ENCODE data around the gene ATP6V0E2. TPM values are rescaled to one million over a fixed set of nuclear protein-coding genes. Genes with fewer than 3 reads are reported as not detected.
"Not testable (repeated sequence)": the region's sequence is repeated elsewhere in the genome, so short reads cannot be mapped to it uniquely, and the experiment has no call there.

The ATP6V0E2 gene
- total RNA-seq, 1 donor from 2014 or later = 16.0 TPM

DNA sequence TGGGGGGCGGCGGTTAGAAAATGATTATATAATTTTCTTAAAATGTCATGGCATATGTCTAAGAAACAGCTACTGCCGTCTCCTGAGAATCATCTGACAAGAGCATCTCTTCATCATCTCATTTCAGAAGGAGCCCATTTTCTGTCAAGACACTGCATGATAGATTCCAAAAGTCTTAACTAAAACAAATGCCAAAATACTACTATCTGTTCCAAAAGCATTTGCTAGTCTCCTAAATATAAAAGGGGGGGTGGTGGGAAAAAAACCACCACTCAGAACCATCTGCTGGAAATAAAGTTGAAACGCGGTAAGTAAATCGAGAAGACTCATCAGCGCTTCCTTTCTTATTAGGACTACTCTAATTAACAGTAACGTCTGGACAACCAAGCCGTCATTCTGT is 36.5 kb downstream of the ATP6V0E2 start:
- not testable (repeated sequence) for FAIRE-seq; H3K4me1 ChIP-seq (ENCODE audit: insufficient read depth, low read length); H3K4me2 ChIP-seq (ENCODE audit: low read length); H3K9ac ChIP-seq (ENCODE audit: low read length); H4K20me1 ChIP-seq (ENCODE audit: insufficient read depth, low read length); H2AFZ ChIP-seq (ENCODE audit: low read depth, low read length); H3K4me3 ChIP-seq (ENCODE audit: insufficient read depth, low read depth, low read length); H3K9me3 Mint-ChIP-seq (ENCODE audit: unreplicated experiment); H3K79me2 ChIP-seq (ENCODE audit: insufficient read depth, low read length); DNase-seq (ENCODE audit: low read depth); H3K27ac Mint-ChIP-seq (ENCODE audit: unreplicated experiment); H3K36me3 Mint-ChIP-seq (ENCODE audit: low read depth, unreplicated experiment); H3K4me3 Mint-ChIP-seq (ENCODE audit: unreplicated experiment); H3K27me3 Mint-ChIP-seq (ENCODE audit: low read depth, unreplicated experiment); H3K4me1 Mint-ChIP-seq (ENCODE audit: low read depth, unreplicated experiment); H3K36me3 ChIP-seq (ENCODE audit: insufficient read depth, low read length); H3K27me3 ChIP-seq (ENCODE audit: insufficient read depth, low read length); H3K27ac ChIP-seq (ENCODE audit: low read depth, low read length); H3K9me3 ChIP-seq (ENCODE audit: insufficient read depth, low read depth, low read length)

GRCh38 chr7:149912126-149912525 is 38.4 kb downstream of the ATP6V0E2 start:
- FAIRE-seq = peak; percentile 17
- H3K4me1 ChIP-seq (ENCODE audit: insufficient read depth, low read length); H3K4me2 ChIP-seq (ENCODE audit: low read length); H3K27me3 Mint-ChIP-seq (ENCODE audit: low read depth, unreplicated experiment); H3K79me2 ChIP-seq (ENCODE audit: insufficient read depth, low read length); H3K4me3 ChIP-seq (ENCODE audit: insufficient read depth, low read depth, low read length); H3K9me3 Mint-ChIP-seq (ENCODE audit: unreplicated experiment); H3K27me3 ChIP-seq (ENCODE audit: insufficient read depth, low read length); H3K27ac ChIP-seq (ENCODE audit: low read depth, low read length); H3K9ac ChIP-seq (ENCODE audit: low read length); H3K27ac Mint-ChIP-seq (ENCODE audit: unreplicated experiment); H3K36me3 Mint-ChIP-seq (ENCODE audit: low read depth, unreplicated experiment); H3K4me1 Mint-ChIP-seq (ENCODE audit: low read depth, unreplicated experiment); H2AFZ ChIP-seq (ENCODE audit: low read depth, low read length); H3K36me3 ChIP-seq (ENCODE audit: insufficient read depth, low read length); H3K4me3 Mint-ChIP-seq (ENCODE audit: unreplicated experiment); H4K20me1 ChIP-seq (ENCODE audit: insufficient read depth, low read length); H3K9me3 ChIP-seq (ENCODE audit: insufficient read depth, low read depth, low read length): not testable (repeated sequence)
- peak; percentile 10 for DNase-seq (ENCODE audit: low read depth)

GRCh38 chr7:149926414-149926813 is 52.6 kb downstream of the ATP6V0E2 start:
- FAIRE-seq; DNase-seq (ENCODE audit: low read depth): not testable (repeated sequence)

More at GRCh38 chr7:149926414-149926813, 52.6 kb downstream of the ATP6V0E2 start:
- H3K4me3 Mint-ChIP-seq (ENCODE audit: unreplicated experiment); H3K27me3 ChIP-seq (ENCODE audit: insufficient read depth, low read length); H3K36me3 Mint-ChIP-seq (ENCODE audit: low read depth, unreplicated experiment); H3K27me3 Mint-ChIP-seq (ENCODE audit: low read depth, unreplicated experiment); H2AFZ ChIP-seq (ENCODE audit: low read depth, low read length); H3K79me2 ChIP-seq (ENCODE audit: insufficient read depth, low read length); H3K4me3 ChIP-seq (ENCODE audit: insufficient read depth, low read depth, low read length); H3K27ac ChIP-seq (ENCODE audit: low read depth, low read length); H3K9me3 Mint-ChIP-seq (ENCODE audit: unreplicated experiment); H3K4me1 ChIP-seq (ENCODE audit: insufficient read depth, low read length); H4K20me1 ChIP-seq (ENCODE audit: insufficient read depth, low read length); H3K36me3 ChIP-seq (ENCODE audit: insufficient read depth, low read length); H3K27ac Mint-ChIP-seq (ENCODE audit: unreplicated experiment); H3K4me2 ChIP-seq (ENCODE audit: low read length); H3K4me1 Mint-ChIP-seq (ENCODE audit: low read depth, unreplicated experiment); H3K9ac ChIP-seq (ENCODE audit: low read length); H3K9me3 ChIP-seq (ENCODE audit: insufficient read depth, low read depth, low read length): not testable (repeated sequence)

Other genes starting within 250 kb of the ATP6V0E2 start
- gene ZNF467, start 100.4 kb upstream of the ATP6V0E2 start, total RNA-seq = 16.5 and 16.6 TPM in 2 replicates
- gene ZNF862, start 35.6 kb upstream of the ATP6V0E2 start, total RNA-seq = 11.0 and 13.2 TPM in 2 replicates

Data from astrocyte (in vitro differentiated cells and primary cell).